HCT116 (cell line): Measurements from ENCODE around the gene ANKRD7.

Experiments used
- ATF3 ChIP-seq: IDR thresholded peaks from 2 replicates; pipeline ENCODE4 v1.6.1; 2012
- CTCF ChIP-seq, 3 experiments: fragments of 200-600 bp in 1 of 3; sonication (generic) in 1 of 3; IDR thresholded peaks in 2 of 3; conservative IDR thresholded peaks in 1 of 3; 2 replicates each; pipeline ENCODE4 v1.5.1; 2012 to 2017; ENCODE audit warnings: low read depth in 2 of 3, low read length in 2 of 3, antibody characterized with exemption in 1 of 3, borderline replicate concordance in 1 of 3, control low read depth in 1 of 3, mild to moderate bottlenecking in 1 of 3, mixed read lengths in 1 of 3, mixed run types in 1 of 3, moderate library complexity in 1 of 3; ENCODE audit not compliant: insufficient read depth in 1 of 3
- ELF1 ChIP-seq: IDR thresholded peaks from 2 replicates; pipeline ENCODE4 v1.6.1; 2012; ENCODE audit warnings: low read depth, borderline replicate concordance
- MAX ChIP-seq: IDR thresholded peaks from 2 replicates; pipeline ENCODE4 v1.6.1; 2012
- POLR2A ChIP-seq: IDR thresholded peaks from 2 replicates; pipeline ENCODE4 v1.7.0; 2011; ENCODE audit warnings: borderline replicate concordance; ENCODE audit not compliant: insufficient read depth, insufficient read length; ENCODE audit errors: extremely low read depth
- POLR2AphosphoS5 ChIP-seq: IDR thresholded peaks from 2 replicates; pipeline ENCODE4 v1.6.1; 2011; ENCODE audit warnings: mild to moderate bottlenecking, low read depth, low read length, moderate library complexity
- SRF ChIP-seq: IDR thresholded peaks from 2 replicates; pipeline ENCODE4 v1.6.1; 2012; ENCODE audit warnings: low read depth
- ZBTB33 ChIP-seq: IDR thresholded peaks from 2 replicates; pipeline ENCODE4 v1.6.1; 2011; ENCODE audit warnings: mild to moderate bottlenecking, low read length, moderate library complexity; ENCODE audit not compliant: insufficient replicate concordance; ENCODE audit errors: extremely low read depth

GRCh38 chr7:118239014-118239413 lies 14.5 kb downstream of the ANKRD7 start:
- TF ChIP-seq ZBTB33 (no peak), SRF (no peak), ELF1 (no peak), POLR2A (no peak), CTCF (IDR thresholded peaks at IDR 0.05 in 2 of 3, conservative IDR thresholded peaks at IDR 0.05 in 1 of 3; ENCODE audit: borderline replicate concordance in 1 of 3, insufficient read depth in 1 of 3, low read depth in 2 of 3, low read length in 2 of 3) (no peak), POLR2AphosphoS5 (no peak), ATF3 (no peak), MAX (no peak)
